ENCODE results near the gene PBX3.

DNA sequence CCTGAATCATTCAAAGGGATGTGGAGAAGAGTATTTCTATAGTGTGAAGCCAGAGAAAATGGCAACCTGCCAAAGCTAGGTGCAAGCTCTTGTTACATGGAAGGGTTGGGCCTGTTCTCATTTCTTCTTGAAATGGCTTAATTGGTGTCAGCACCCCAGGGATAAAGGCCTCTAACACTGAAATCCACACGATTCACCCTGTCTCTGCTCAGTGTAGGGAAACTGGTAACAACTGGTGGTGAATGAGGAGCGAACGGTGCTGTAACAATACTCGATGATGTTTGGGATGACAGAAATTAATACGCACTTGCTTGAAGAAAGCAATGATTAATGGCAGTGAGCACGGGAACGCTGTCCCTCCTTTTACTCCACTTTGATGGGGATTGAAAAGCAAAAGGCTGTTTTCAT, 16.2 kb downstream of the PBX3 start:
- TF ChIP-seq CTCF (conservative IDR thresholded peaks at IDR 0.05) (no peak), ZFX (IDR thresholded peaks at IDR 0.05) (no peak)

Data from C4-2B (cell line).